HEK293 (cell line): Measurements from ENCODE around the gene DDX31.

Source experiments
- MEIS1 ChIP-seq: sonication (generic); formaldehyde crosslinking; IDR thresholded peaks from 2 replicates; pipeline ENCODE4 v1.8.1; 2022; ENCODE audit warnings: missing genetic modification reagents, mild to moderate bottlenecking, borderline replicate concordance
- MZF1 ChIP-seq: fragments of 450-650 bp; formaldehyde crosslinking; IDR thresholded peaks from 2 replicates; pipeline ENCODE4 v1.5.1; 2017; ENCODE audit warnings: missing biosample characterization, missing genetic modification characterization, borderline replicate concordance
- PBX3 ChIP-seq: sonication (generic); formaldehyde crosslinking; IDR thresholded peaks from 2 replicates; pipeline ENCODE4 v1.8.1; 2022; ENCODE audit warnings: mild to moderate bottlenecking, moderate library complexity, missing genetic modification reagents
- SCRT1 ChIP-seq: fragments of 450-650 bp; formaldehyde crosslinking; IDR thresholded peaks from 2 replicates; pipeline ENCODE4 v1.5.1; 2016; ENCODE audit warnings: missing biosample characterization, missing genetic modification characterization, borderline replicate concordance
- TRIM28 ChIP-seq: IDR thresholded peaks from 2 replicates; pipeline ENCODE4 v1.6.1; 2011; ENCODE audit warnings: low read length, control low read depth, borderline replicate concordance
- ZBTB1 ChIP-seq: fragments of 450-650 bp; formaldehyde crosslinking; IDR thresholded peaks from 2 replicates; pipeline ENCODE4 v1.5.1; 2016; ENCODE audit warnings: missing biosample characterization, missing genetic modification characterization
- ZEB2 ChIP-seq: fragments of 450-650 bp; formaldehyde crosslinking; IDR thresholded peaks from 2 replicates; pipeline ENCODE4 v1.5.1; 2016; ENCODE audit warnings: missing biosample characterization, missing genetic modification characterization
- ZFP41 ChIP-seq: fragments of 450-650 bp; formaldehyde crosslinking; IDR thresholded peaks from 2 replicates; pipeline ENCODE4 v1.5.1; 2016; ENCODE audit warnings: missing biosample characterization, missing genetic modification characterization, borderline replicate concordance
- ZNF140 ChIP-seq: fragments of 450-650 bp; formaldehyde crosslinking; IDR thresholded peaks from 2 replicates; pipeline ENCODE4 v1.5.1; 2016; ENCODE audit warnings: missing biosample characterization, missing genetic modification characterization
- ZNF239 ChIP-seq: fragments of 450-650 bp; formaldehyde crosslinking; IDR thresholded peaks from 2 replicates; pipeline ENCODE4 v1.5.1; 2016; ENCODE audit warnings: missing biosample characterization, missing genetic modification characterization
- ZNF24 ChIP-seq: fragments of 450-650 bp; formaldehyde crosslinking; IDR thresholded peaks from 2 replicates; pipeline ENCODE4 v1.5.1; 2016; ENCODE audit warnings: missing biosample characterization, missing genetic modification characterization
- ZNF362 ChIP-seq: fragments of 450-650 bp; formaldehyde crosslinking; IDR thresholded peaks from 2 replicates; pipeline ENCODE4 v1.5.1; 2016; ENCODE audit warnings: missing biosample characterization, missing genetic modification characterization
- ZNF394 ChIP-seq: fragments of 450-650 bp; formaldehyde crosslinking; IDR thresholded peaks from 2 replicates; pipeline ENCODE4 v1.5.1; 2016; ENCODE audit warnings: missing biosample characterization, missing genetic modification characterization, mild to moderate bottlenecking, moderate library complexity, borderline replicate concordance
- ZNF398 ChIP-seq: fragments of 450-650 bp; formaldehyde crosslinking; IDR thresholded peaks from 2 replicates; pipeline ENCODE4 v1.5.1; 2017; ENCODE audit warnings: missing biosample characterization, missing genetic modification characterization
- ZNF433 ChIP-seq: fragments of 450-650 bp; formaldehyde crosslinking; IDR thresholded peaks from 2 replicates; pipeline ENCODE4 v1.5.1; 2016; ENCODE audit warnings: missing biosample characterization, missing genetic modification characterization, low read depth
- ZNF518A ChIP-seq: fragments of 450-650 bp; formaldehyde crosslinking; conservative IDR thresholded peaks from 2 replicates; pipeline ENCODE4 v1.5.1; 2016; ENCODE audit warnings: low read depth, missing biosample characterization, missing genetic modification characterization
- ZNF571 ChIP-seq: fragments of 450-650 bp; formaldehyde crosslinking; IDR thresholded peaks from 2 replicates; pipeline ENCODE4 v1.5.0; 2017; ENCODE audit warnings: missing biosample characterization, missing genetic modification characterization
- ZNF585B ChIP-seq: fragments of 450-650 bp; formaldehyde crosslinking; IDR thresholded peaks from 2 replicates; pipeline ENCODE4 v1.5.1; 2016; ENCODE audit warnings: missing biosample characterization, missing genetic modification characterization
- ZNF596 ChIP-seq: fragments of 450-650 bp; IDR thresholded peaks from 2 replicates; pipeline ENCODE4 v1.5.0; 2018; ENCODE audit warnings: missing biosample characterization, mild to moderate bottlenecking, missing genetic modification characterization, moderate library complexity
- ZNF623 ChIP-seq: fragments of 450-650 bp; formaldehyde crosslinking; IDR thresholded peaks from 2 replicates; pipeline ENCODE4 v1.5.1; 2016; ENCODE audit warnings: missing biosample characterization, missing genetic modification characterization
- ZNF629 ChIP-seq: fragments of 450-650 bp; formaldehyde crosslinking; IDR thresholded peaks from 2 replicates; pipeline ENCODE4 v1.5.1; 2017; ENCODE audit warnings: missing biosample characterization, missing genetic modification characterization
- ZNF654 ChIP-seq: fragments of 450-650 bp; formaldehyde crosslinking; IDR thresholded peaks from 2 replicates; pipeline ENCODE4 v1.5.1; 2016; ENCODE audit warnings: low read depth, missing biosample characterization, missing genetic modification characterization
- ZNF747 ChIP-seq: fragments of 450-650 bp; formaldehyde crosslinking; IDR thresholded peaks from 2 replicates; pipeline ENCODE4 v1.5.1; 2016; ENCODE audit warnings: missing biosample characterization, missing genetic modification characterization
- TF ChIP-seq, protein P1 (sequence below): fragments of 450-650 bp; formaldehyde crosslinking; IDR thresholded peaks from 2 replicates; pipeline ENCODE4 v1.5.1; 2016; ENCODE audit warnings: missing biosample characterization, missing genetic modification characterization, borderline replicate concordance

DDX31 gene

DNA sequence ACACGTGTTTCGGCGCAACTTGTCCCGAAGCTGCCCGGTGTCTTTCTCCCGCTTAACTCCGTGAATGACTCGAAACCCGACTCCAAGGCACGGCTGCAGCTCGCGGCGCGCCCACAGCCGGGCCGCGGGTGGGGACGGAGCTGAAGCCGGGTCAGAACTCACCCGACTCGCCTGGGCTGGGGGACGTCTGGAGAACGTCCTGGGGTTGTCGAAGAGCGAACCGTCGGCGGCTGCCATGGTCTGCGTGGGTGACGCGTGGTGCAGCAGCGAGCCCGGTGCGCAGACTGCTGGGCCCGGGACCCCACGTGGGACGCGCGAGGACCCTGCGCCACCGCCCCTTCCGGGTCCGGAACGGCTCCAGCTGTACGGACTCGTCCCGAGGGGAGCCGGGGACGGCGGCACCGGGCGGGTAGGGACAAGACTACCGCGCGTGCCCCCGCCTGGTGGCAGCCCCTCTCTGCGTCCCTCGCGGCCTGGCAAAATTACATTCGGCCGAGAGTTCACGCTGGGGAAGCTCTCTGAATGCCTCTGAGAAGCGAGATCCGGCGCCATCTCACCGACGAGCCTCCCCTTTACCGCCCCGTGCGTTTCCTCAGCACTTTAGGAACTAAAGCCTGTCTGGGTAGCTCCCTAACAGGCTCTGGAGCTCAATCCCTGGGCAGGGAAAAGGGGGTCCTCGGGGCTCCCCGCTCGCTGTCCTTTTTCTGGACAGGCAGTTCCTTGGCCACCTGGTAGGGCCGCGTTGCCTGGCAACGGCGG is at the start of gene DDX31 (continued):
- TF ChIP-seq ZNF654 (no peak), ZNF433 (tag by site-specific recombination) (no peak), SCRT1 (no peak), ZNF571 (tag by site-specific recombination) (no peak), ZNF629 (tag by site-specific recombination) (peak; percentile 70), ZFP41 (no peak), MEIS1 (CRISPR knock-in tag) (no peak), ZNF24 (tag by site-specific recombination) (peak; percentile 47; the same call in 1 of the 2 replicates), MZF1 (tag by site-specific recombination) (no peak), ZNF362 (tag by site-specific recombination) (no peak), ZNF239 (no peak), ZNF394 (tag by site-specific recombination) (0 out of 2 replicates have a peak, but pooled peaks have one; percentile 45), ZNF585B (tag by site-specific recombination) (no peak; the same call in 1 of the 2 replicates), TRIM28 (no peak; the same call in 1 of the 2 replicates), ZNF398 (tag by site-specific recombination) (peak; percentile 25; the same call in 1 of the 2 replicates), ZNF623 (tag by site-specific recombination) (no peak), ZNF747 (no peak), ZNF596 (tag by site-specific recombination) (no peak; the same call in 1 of the 2 replicates), PBX3 (CRISPR knock-in tag) (peak; percentile 88; the same call in 1 of the 2 replicates), ZBTB1 (no peak), ZNF518A (tag by site-specific recombination) (no peak), ZEB2 (tag by site-specific recombination) (peak; percentile 94), ZNF140 (tag by site-specific recombination) (no peak)
- TF ChIP-seq, protein P1, sequence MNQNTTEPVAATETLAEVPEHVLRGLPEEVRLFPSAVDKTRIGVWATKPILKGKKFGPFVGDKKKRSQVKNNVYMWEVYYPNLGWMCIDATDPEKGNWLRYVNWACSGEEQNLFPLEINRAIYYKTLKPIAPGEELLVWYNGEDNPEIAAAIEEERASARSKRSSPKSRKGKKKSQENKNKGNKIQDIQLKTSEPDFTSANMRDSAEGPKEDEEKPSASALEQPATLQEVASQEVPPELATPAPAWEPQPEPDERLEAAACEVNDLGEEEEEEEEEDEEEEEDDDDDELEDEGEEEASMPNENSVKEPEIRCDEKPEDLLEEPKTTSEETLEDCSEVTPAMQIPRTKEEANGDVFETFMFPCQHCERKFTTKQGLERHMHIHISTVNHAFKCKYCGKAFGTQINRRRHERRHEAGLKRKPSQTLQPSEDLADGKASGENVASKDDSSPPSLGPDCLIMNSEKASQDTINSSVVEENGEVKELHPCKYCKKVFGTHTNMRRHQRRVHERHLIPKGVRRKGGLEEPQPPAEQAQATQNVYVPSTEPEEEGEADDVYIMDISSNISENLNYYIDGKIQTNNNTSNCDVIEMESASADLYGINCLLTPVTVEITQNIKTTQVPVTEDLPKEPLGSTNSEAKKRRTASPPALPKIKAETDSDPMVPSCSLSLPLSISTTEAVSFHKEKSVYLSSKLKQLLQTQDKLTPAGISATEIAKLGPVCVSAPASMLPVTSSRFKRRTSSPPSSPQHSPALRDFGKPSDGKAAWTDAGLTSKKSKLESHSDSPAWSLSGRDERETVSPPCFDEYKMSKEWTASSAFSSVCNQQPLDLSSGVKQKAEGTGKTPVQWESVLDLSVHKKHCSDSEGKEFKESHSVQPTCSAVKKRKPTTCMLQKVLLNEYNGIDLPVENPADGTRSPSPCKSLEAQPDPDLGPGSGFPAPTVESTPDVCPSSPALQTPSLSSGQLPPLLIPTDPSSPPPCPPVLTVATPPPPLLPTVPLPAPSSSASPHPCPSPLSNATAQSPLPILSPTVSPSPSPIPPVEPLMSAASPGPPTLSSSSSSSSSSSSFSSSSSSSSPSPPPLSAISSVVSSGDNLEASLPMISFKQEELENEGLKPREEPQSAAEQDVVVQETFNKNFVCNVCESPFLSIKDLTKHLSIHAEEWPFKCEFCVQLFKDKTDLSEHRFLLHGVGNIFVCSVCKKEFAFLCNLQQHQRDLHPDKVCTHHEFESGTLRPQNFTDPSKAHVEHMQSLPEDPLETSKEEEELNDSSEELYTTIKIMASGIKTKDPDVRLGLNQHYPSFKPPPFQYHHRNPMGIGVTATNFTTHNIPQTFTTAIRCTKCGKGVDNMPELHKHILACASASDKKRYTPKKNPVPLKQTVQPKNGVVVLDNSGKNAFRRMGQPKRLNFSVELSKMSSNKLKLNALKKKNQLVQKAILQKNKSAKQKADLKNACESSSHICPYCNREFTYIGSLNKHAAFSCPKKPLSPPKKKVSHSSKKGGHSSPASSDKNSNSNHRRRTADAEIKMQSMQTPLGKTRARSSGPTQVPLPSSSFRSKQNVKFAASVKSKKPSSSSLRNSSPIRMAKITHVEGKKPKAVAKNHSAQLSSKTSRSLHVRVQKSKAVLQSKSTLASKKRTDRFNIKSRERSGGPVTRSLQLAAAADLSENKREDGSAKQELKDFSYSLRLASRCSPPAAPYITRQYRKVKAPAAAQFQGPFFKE (tag by site-specific recombination): no peak
